Stimulated activated CD8-positive, alpha-beta memory T cell treated with anti-CD3 and anti-CD28 coated beads, Interleukin-7, amount 100 ng/mL, for 4 hours (primary cell): ENCODE measurements around the gene IMPDH2.

Experiments used
- DNase-seq, 2 donors: peaks; one replicate each; pipeline ENCODE4 v3.0.0-alpha.2; 2020; ENCODE audit warnings: low read depth in 2 of 2

Gene IMPDH2

GRCh38 chr3:49006408-49007067, 22.7 kb downstream of the IMPDH2 start:
- no peak for DNase-seq

- DNase-seq, result no peak
These were observed 23.2 kb downstream of the IMPDH2 start for GRCh38 chr3:49005998-49006397.

- no peak for DNase-seq
These were observed 23.9 kb downstream of the IMPDH2 start for GRCh38 chr3:49005303-49005680.

GRCh38 chr3:49004352-49005302, 24.6 kb downstream of the IMPDH2 start:
- no peak for DNase-seq

- DNase-seq, result no peak
These were observed 28.0 kb downstream of the IMPDH2 start for GRCh38 chr3:49001155-49001554.

GRCh38 chr3:48999085-48999858, 29.9 kb downstream of the IMPDH2 start:
- no peak for DNase-seq

- no peak for DNase-seq
These were observed 31.2 kb downstream of the IMPDH2 start for GRCh38 chr3:48997714-48998637.

- DNase-seq, result no peak
These were observed 32.0 kb downstream of the IMPDH2 start for GRCh38 chr3:48997102-48997635.

GRCh38 chr3:48996640-48997039, 32.6 kb downstream of the IMPDH2 start:
- DNase-seq, result no peak

- no peak for DNase-seq
These were observed 35.4 kb downstream of the IMPDH2 start for GRCh38 chr3:48993834-48994233.

- no peak for DNase-seq
These were observed 37.2 kb downstream of the IMPDH2 start for GRCh38 chr3:48991851-48992545.

- peak in 1 of 2 donors; percentile 21 for DNase-seq
These were observed 38.3 kb downstream of the IMPDH2 start for GRCh38 chr3:48990636-48991469.

- DNase-seq, result peak; percentile 79 to 83
These were observed 39.2 kb downstream of the IMPDH2 start, which contains the start of gene P4HTM for GRCh38 chr3:48989796-48990635. Gene P4HTM, plus strand, starts transcription at chr3:48990241. Its CDS starts 16 bp downstream, at chr3:48990257.

- no peak for DNase-seq
These were observed 39.9 kb downstream of the IMPDH2 start for GRCh38 chr3:48989126-48989795.

- no peak for DNase-seq
These were observed 43.3 kb downstream of the IMPDH2 start for GRCh38 chr3:48985831-48986376.

- no peak for DNase-seq
These were observed 44.5 kb downstream of the IMPDH2 start for GRCh38 chr3:48984663-48985062.

GRCh38 chr3:48983096-48983495, 46.1 kb downstream of the IMPDH2 start:
- DNase-seq, result no peak
